Measurements from ENCODE around the gene ALS2CL.
A peak's percentile ranks its signal among the peaks of the same experiment; 100 is the strongest.

The ALS2CL gene

DNA sequence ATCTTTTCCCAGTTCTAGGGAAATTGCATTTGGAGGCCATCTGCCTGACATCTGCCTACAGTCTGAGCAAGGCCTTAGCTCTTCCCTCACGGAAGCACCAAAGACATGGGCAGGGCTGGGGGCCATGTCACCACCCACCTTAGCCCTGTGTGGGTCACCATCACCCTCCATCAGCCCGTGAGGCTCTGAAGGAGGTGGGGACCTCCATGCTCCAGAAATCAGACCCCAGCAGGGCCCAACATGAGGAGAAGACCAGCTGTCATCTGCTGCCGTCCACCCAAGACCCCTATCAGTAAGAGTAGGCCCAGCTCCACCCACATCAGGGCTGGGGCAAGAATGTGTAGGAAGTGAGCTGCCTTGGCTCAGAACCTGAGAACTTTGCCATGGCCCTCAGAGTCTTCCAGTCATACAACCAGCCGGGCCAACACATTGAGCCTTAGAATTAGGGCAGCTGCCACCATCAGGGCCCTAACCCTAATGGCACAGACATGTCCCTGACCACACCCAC, 9.6 kb upstream of the ALS2CL start:
- no peak for DNase-seq

DNA sequence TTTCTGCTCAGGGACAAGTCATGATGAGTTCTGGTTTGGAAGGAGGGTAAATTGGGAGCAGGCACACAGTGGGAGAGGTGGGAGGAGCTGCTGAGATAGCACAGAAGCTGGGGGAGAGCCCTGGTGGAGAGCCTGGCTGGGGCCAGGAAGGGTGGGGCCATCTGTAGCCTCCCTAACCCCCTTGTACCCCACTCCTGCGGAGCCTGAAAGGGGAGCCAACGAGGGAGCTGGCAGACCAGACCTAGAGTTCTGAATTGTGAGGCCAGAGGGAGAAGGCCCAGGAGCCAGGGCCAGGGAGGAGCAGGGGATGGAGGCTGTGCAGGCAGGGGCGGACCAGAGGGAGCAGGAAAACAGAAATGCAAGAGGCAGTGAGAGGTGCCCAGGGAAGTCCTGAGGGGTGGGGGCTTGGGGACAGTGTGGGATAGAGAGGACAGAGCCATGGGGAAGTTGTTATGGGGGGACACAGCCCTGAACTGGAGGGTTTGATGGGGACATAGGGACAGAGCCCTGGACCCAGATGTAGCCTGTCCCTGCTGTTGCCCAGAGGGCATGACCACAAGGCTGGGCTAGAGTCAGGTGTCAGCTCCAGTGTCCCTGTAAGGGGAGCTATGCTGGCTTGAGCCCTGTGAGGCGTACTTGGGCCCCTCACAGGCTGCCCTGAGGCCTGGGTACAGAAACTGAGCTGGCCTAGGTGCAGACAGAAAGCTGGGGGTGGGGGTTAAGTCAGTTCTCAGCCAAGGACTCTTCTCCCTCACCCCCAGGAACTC, 8.9 kb upstream of the ALS2CL start:
- no peak for DNase-seq

DNA sequence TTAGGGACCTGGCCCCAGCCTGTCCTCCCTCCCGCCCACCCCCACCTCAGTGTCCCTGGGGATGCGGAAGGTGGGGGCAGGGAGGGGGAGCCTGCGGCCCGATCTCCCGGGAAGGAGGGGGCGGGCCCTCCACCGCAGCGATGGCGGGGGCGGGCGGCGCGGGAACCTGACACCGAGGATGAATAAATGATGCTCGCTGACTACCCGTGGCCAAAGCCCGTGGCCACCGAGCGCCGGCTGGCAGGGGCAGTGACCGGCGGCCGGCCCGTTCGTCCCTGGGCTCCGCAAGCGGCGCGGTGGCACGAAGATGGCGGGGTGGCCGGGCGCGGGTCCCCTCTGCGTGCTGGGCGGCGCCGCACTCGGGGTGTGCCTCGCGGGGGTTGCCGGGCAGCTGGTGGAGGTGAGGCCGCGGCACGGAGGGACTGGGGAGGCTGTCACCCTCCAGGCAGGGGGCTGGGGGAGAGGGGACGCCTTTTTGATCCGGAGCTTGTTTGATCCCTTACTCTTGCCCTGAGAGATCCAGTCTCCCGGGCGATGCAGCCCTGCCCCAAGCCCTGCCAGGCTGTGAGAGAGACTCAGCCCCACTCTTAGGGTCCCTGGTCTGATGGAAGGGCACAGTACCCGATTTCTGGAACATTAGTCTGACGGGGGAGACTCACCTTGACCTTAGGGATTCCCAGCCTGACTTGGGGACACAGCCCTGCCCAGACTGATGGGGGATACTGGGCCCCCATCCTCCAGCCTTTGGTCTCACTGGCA, 7.9 kb upstream of the ALS2CL start, which contains the start of gene TMIE:
Gene TMIE (plus strand): TSS at position 212 of the 759 bp plus-strand sequence. CDS start 96 bp downstream, at position 308.
- DNase-seq = no peak

- no peak for DNase-seq
Measured at GRCh38 chr3:46700772-46701171, 7.3 kb upstream of the ALS2CL start.

GRCh38 chr3:46699676-46700523, 6.4 kb upstream of the ALS2CL start:
- no peak for DNase-seq

DNA sequence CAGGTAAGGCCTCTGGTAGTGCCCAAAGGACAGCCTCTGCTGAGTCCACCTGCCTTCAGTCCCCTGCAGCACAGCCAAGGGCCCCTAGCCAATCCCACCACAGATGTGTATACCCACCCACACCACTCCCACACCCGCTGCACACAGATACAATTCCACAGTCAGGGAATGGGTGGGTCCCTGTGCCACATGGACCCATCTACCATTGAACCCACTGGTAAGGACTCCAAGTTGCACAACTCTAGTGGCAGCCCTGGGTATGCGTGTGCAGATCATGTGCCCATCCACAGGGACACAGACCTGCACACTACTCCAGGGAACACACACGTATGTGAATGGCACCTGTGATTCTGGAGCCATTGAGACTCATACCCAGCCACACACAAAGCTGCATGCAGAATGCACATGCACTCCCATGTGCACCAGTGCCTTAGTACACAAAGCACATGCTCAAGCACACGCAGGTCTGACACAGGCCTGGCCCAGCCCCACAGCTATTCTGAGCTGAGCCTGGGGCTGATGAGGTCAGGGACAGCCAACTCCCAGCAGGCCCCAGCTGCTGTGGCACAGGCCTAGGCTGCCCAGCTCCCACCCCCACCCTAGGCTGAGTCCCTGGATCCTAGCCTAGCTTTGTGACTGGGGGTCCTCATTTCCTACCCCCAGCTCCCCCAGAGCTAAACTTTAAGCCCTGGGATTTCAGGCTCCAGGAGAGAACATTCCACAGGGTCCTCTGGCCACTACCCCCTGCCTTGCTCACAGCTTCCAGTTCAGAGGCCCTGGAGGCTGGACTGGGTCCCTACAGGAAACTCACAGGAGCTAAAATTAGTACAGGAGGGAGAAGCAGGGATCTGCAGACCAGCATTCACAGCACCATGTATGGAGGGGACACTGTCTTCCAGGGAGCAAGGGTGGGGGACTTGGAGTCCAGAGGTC, 2.7 kb upstream of the ALS2CL start:
- no peak for DNase-seq

- DNase-seq = peak; percentile 55
Measured at GRCh38 chr3:46695177-46695961, 1.9 kb upstream of the ALS2CL start.

DNA sequence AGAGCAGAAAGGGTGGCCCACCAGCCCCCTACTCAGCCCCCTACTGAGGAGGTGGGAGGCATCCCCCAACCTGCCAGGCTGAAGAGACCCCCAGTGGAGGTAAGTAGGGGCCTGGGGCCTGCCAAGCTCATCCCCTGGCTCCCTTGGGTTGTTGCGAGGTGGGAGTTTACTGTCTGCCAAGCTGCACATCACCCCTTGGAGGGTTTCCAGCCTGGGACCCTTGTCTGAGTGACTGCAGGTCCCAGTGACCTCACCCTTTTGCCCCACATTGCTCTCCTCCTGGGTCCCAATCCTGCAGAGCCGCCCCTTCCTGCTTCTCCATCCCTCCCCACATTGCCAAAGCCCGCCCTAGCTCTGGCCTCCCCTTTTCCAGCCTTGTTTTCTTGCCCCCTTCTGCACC, 1.0 kb upstream of the ALS2CL start:
- DNase-seq = no peak

GRCh38 chr3:46693892-46694226, 380 bp upstream of the ALS2CL start:
- DNase-seq = no peak

DNA sequence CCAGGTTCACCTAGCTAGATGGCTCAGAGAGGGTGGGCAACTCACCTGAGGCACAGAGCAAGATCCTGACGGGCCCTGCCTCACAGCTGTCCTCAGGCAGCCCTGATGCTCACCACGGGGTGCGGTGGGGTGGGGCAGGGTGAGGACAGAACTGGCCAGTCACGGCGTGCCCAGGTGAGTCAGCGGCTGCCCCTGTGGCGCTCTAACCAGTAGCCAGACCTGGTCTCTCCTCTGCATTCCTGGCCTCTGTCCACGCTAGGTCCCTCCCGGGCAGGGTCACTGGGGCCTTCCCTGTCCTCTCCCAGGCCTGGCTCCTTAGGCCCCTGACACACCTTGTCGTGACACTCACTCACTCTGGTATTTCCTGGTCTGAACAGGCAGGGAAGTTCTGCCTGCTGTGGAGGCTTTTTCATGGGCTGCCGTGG, 901 bp downstream of the ALS2CL start:
- no peak for DNase-seq

DNA sequence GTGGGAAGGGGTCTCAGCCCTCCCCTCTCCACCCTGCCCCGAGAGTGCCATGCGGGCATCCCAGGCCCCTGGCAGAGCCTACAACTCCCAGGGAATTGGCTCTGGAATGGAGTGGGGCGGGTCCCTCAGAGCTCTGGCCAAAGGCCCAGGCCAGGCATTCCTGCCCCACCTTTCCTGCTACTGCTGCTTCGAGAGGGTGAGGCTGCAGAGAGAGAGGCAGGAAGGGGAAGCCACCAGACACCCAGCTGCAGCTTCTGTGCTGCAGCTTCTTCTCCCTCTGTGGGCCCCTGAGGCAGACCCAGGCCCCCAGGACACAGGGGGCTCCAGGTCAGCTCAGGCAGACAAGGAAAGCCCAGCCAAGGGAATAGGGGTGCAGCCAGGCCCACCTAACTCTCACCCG, 2.7 kb downstream of the ALS2CL start:
- DNase-seq = no peak

GRCh38 chr3:46685446-46685845, 8.0 kb downstream of the ALS2CL start:
- no peak for DNase-seq

DNA sequence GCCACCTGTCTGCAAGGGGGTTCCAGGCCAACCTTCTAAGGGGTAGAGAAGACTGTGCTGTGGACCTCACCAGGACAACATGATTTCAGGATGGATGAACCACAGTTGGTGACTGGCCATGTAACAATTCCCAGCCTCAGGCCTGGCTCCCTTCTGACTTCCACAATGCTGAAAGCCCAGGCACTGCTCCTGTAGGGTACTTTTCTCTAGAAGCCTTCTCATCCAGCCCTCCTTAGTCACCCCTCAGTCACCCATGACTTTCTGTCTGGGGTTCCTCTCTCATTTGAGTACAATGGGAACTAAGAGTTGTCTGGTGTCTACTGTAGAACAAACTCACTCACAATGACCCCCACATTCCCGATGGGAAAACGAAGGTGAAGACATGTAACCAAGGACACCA, 8.6 kb downstream of the ALS2CL start:
- no peak for DNase-seq

- DNase-seq = no peak
Measured at GRCh38 chr3:46682974-46683373, 10.5 kb downstream of the ALS2CL start.

GRCh38 chr3:46681856-46682540, 11.5 kb downstream of the ALS2CL start:
- no peak for DNase-seq

DNA sequence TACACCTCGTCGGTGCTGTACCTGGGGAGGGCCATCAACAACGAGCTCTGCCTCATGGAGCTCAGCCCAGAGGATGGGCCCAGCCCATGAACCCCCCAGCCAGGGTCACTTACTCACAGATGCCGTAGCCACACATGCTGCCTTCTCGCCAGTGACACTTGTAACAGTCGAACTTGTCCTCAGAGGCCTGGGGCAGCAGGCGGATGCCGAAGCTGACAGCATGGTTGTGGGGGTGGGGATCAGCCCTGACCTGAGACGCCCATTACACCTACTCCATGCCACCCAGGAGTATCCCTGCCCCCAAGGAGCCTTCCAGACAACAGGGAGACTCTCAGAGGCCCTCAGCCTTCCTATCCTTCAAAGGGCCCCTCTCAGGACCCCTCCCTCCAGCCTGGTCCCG, 12.1 kb downstream of the ALS2CL start:
- no peak for DNase-seq

DNA sequence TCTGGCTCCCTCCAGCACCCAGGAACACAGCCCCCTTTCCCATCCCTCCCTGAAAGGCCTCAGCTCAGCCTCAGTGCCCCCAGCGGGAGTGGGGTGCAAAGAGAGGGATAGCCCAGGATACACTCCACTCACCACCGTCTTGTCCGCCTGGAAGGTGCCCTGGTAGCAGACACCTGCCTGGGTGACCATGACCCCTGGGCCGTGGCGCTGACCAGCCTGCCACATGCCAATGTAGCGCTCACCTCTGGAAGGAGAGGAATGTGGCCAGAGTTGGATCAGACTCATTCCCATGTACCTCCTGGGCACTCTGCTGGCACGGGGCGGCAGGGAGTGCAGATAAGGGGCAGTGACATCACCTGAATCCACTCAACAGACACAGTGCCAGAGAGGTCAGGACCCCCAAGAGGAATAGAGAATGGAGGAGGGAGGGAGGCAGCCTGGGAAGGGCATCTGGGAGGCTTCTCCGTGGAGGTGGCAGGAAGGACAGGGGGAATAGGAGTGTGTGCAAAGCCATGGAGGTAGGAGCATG, 13.1 kb downstream of the ALS2CL start:
- DNase-seq = no peak

DNA sequence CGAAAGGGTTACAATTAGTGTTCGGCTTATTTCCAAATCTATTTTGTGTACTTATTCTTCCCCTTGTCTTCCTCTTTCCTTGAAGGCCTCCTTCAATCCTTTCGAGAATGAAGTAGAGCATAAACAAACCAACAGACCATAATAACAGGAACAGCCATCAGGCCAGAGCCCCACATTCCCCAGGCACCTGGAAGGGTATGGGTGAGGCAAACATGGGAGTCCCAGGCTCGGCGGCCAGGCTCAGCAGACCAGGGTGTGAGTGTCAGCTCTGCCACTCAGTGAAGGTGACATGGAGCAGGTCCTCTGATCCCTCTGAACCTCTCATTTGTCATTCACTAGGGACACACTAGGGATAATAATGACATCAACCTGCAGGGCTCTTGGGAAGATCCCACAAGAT, 13.8 kb downstream of the ALS2CL start:
- no peak for DNase-seq

DNA sequence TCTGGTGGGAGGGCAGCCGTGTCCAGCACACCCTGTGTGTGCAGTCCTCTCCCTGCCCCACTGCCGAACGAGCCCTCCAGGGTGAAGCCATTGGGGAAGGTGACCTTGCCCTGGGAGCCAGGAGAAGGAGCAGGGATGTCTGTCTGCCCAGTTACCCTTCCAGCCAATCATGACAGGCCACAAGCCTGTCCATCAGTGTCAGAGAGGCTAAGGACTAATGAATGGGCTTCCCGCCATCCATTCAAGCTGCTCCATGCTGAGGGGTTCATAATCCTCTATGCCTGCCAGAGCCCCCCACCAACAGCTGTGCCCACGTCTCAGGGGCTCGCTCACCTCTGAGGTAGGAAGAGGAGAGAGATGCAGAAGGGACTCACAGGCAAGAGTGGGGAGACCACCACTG, 15.2 kb downstream of the ALS2CL start:
- DNase-seq = no peak

DNA sequence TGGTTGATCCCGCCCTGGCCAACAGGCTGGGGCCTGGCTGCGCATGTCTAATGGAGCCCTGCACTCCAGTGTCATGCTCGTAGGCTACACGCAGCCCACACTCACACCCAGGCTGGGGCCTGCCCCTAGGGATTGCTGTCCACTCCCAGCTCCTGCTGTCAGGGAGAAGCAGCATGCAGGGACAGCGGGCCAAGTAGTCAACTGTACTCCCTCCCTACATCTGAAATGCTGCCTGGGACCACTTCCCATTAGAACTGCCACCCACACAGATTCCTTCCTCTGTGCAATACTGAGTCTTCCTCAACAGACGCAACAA, 16.1 kb downstream of the ALS2CL start:
- DNase-seq = no peak

Measured in CD4-positive, alpha-beta T cell treated with Interleukin-21 for 1 hour (primary cell).